CD14-positive monocyte (primary cell): ENCODE data around the gene PLPP7. TPM values are rescaled to one million over a fixed set of nuclear protein-coding genes. Genes with fewer than 3 reads are reported as not detected.
"Not testable (repeated sequence)": the region's sequence is repeated elsewhere in the genome, so short reads cannot be mapped to it uniquely, and the experiment has no call there.

Experiments used
- DNase-seq, 3 donors: peaks; one replicate each; pipeline ENCODE4 v3.0.0-alpha.2; 2011 to 2022
- H2AFZ ChIP-seq: 2 replicates; pipeline ENCODE4 v1.6.0; 2012; ENCODE audit warnings: mild to moderate bottlenecking, low read depth, low read length, inconsistent platforms; ENCODE audit not compliant: insufficient read depth, poor library complexity, severe bottlenecking
- H3K27ac ChIP-seq, 2 donors: 1 replicate in 1 of 2; 2 replicates in 1 of 2; pipeline ENCODE4 v1.5.1; 2012 to 2013; ENCODE audit warnings: low read length in 2 of 2, control low read depth in 1 of 2, inconsistent platforms in 1 of 2, low read depth in 1 of 2, mild to moderate bottlenecking in 1 of 2
- H3K27me3 ChIP-seq, 2 donors: one replicate each; pipeline versions ENCODE4 v1.6.0 to v1.6.1; 2011 to 2013; ENCODE audit warnings: low read length in 2 of 2; ENCODE audit not compliant: control insufficient read depth in 2 of 2, insufficient read depth in 2 of 2
- H3K36me3 ChIP-seq, 2 donors: replicated peaks in 1 of 2; 1 replicate in 1 of 2; 2 replicates in 1 of 2; pipeline versions ENCODE4 v1.5.1 to v1.6.1; 2012 to 2013; ENCODE audit warnings: low read length in 2 of 2, control low read depth in 1 of 2, inconsistent platforms in 1 of 2, mild to moderate bottlenecking in 1 of 2; ENCODE audit not compliant: insufficient read depth in 2 of 2, control insufficient read depth in 1 of 2
- H3K4me1 ChIP-seq, 2 donors: 1 replicate in 1 of 2; 2 replicates in 1 of 2; pipeline versions ENCODE4 v1.5.1 to v1.6.1; 2012 to 2013; ENCODE audit warnings: low read length in 2 of 2, control low read depth in 1 of 2, inconsistent platforms in 1 of 2, mild to moderate bottlenecking in 1 of 2, moderate library complexity in 1 of 2; ENCODE audit not compliant: insufficient read depth in 2 of 2, control insufficient read depth in 1 of 2
- H3K4me2 ChIP-seq: replicated peaks from 2 replicates; pipeline ENCODE3; 2012; ENCODE audit warnings: low read length, moderate library complexity, mild to moderate bottlenecking; ENCODE audit not compliant: poor library complexity, severe bottlenecking; ENCODE audit errors: extremely low read depth
- H3K4me3 ChIP-seq, 3 experiments: fragments of 200-600 bp in 1 of 3; sonication (generic) in 1 of 3; replicated peaks in 1 of 3; 1 replicate in 2 of 3; 2 replicates in 1 of 3; pipeline ENCODE4 v1.5.1; 2011 to 2013; ENCODE audit warnings: low read length in 3 of 3, mild to moderate bottlenecking in 3 of 3, control low read depth in 2 of 3, low read depth in 2 of 3, inconsistent platforms in 1 of 3, moderate library complexity in 1 of 3
- H3K79me2 ChIP-seq: 2 replicates; pipeline ENCODE4 v1.6.0; 2012; ENCODE audit warnings: mild to moderate bottlenecking, control low read depth, inconsistent platforms, low read length, moderate library complexity; ENCODE audit not compliant: insufficient read depth
- H3K9ac ChIP-seq: 2 replicates; pipeline ENCODE4 v1.6.0; 2017; ENCODE audit warnings: low read length, mild to moderate bottlenecking; ENCODE audit not compliant: insufficient read depth, poor library complexity, severe bottlenecking
- H3K9me3 ChIP-seq, 2 donors: replicated peaks in 1 of 2; 1 replicate in 1 of 2; 2 replicates in 1 of 2; pipeline versions ENCODE4 v1.5.1 to v1.6.1; 2012 to 2013; ENCODE audit warnings: low read length in 2 of 2, control low read depth in 1 of 2; ENCODE audit not compliant: control insufficient read depth in 1 of 2, insufficient read depth in 1 of 2
- H4K20me1 ChIP-seq: 2 replicates; pipeline ENCODE4 v1.6.0; 2012; ENCODE audit warnings: mild to moderate bottlenecking, low read length, control low read depth, moderate library complexity; ENCODE audit not compliant: insufficient read depth
- H3K27ac Mint-ChIP-seq, 7 donors: one replicate each; pipeline ENCODE4 v1.8.0; 2020; ENCODE audit warnings: mild to moderate bottlenecking in 7 of 7, mixed read lengths in 7 of 7, moderate library complexity in 6 of 7, inconsistent platforms in 2 of 7
- H3K27me3 Mint-ChIP-seq, 3 donors: one replicate each; pipeline ENCODE4 v1.8.0; 2021 to 2022; ENCODE audit warnings: low read depth in 3 of 3, mild to moderate bottlenecking in 3 of 3, mixed read lengths in 3 of 3, moderate library complexity in 3 of 3, inconsistent platforms in 1 of 3
- H3K36me3 Mint-ChIP-seq, 2 donors: one replicate each; pipeline ENCODE4 v1.8.0; 2020; ENCODE audit warnings: mixed read lengths in 2 of 2, inconsistent platforms in 1 of 2, mild to moderate bottlenecking in 1 of 2
- H3K4me1 Mint-ChIP-seq: one replicate; pipeline ENCODE4 v1.8.0; 2020; ENCODE audit warnings: mild to moderate bottlenecking, mixed read lengths
- H3K4me3 Mint-ChIP-seq, 2 donors: one replicate each; pipeline ENCODE4 v1.8.0; 2020; ENCODE audit warnings: mild to moderate bottlenecking in 2 of 2, mixed read lengths in 2 of 2, moderate library complexity in 1 of 2
- H3K9me3 Mint-ChIP-seq, 7 donors: one replicate each; pipeline ENCODE4 v1.8.0; 2020 to 2022; ENCODE audit warnings: mixed read lengths in 7 of 7, mild to moderate bottlenecking in 6 of 7, moderate library complexity in 6 of 7, inconsistent platforms in 2 of 7
- WGBS: methylation state at CpG from one replicate; pipeline ENCODE4 v1.1.5; 2013; ENCODE audit warnings: missing lambda C conversion rate; ENCODE audit not compliant: insufficient coverage; 5-methylcytosine and 5-hydroxymethylcytosine counted together
- intact Hi-C, 2 donors: fragments of 100-400 bp; cut with micrococcal nuclease; formaldehyde crosslinking; loops; one replicate each; pipeline versions ENCODE4 v1.15.0 to v1.15.1; 2023
- polyA plus RNA-seq, 3 donors: library from polyadenylated mRNA; depleted of rRNA in 1 of 3; unstranded in 2 of 3; stranded (reverse) in 1 of 3; fragments of 300-500 nt in 2 of 3; fragments of >200 nt in 1 of 3; fragmentation: Illumina TruSeq in 2 of 3; gene quantifications; 1 replicate in 2 of 3; 2 replicates in 1 of 3; pipeline ENCODE4 v1.2.3, GENCODE V29; 2012 to 2021
- TF ChIP-seq, protein P1 (sequence below): fragments of 200-600 bp; IDR thresholded peaks from one replicate; pipeline ENCODE4 v1.8.0; 2022; ENCODE audit warnings: antibody characterized with exemption, mild to moderate bottlenecking

Gene PLPP7
- polyA plus RNA-seq, 3 donors = 1.1 to 3.1 (median 1.5) TPM

GRCh38 chr9:131260751-131261452, 28.6 kb upstream of the PLPP7 start:
- DNase-seq = no peak
- peaks cover 39 to 43% of the 10 kb centered on the region in 2 donors for H3K36me3 ChIP-seq
- 98% methylated on average over 27 of the region's 33 CpGs for WGBS
- TF ChIP-seq, protein P1, sequence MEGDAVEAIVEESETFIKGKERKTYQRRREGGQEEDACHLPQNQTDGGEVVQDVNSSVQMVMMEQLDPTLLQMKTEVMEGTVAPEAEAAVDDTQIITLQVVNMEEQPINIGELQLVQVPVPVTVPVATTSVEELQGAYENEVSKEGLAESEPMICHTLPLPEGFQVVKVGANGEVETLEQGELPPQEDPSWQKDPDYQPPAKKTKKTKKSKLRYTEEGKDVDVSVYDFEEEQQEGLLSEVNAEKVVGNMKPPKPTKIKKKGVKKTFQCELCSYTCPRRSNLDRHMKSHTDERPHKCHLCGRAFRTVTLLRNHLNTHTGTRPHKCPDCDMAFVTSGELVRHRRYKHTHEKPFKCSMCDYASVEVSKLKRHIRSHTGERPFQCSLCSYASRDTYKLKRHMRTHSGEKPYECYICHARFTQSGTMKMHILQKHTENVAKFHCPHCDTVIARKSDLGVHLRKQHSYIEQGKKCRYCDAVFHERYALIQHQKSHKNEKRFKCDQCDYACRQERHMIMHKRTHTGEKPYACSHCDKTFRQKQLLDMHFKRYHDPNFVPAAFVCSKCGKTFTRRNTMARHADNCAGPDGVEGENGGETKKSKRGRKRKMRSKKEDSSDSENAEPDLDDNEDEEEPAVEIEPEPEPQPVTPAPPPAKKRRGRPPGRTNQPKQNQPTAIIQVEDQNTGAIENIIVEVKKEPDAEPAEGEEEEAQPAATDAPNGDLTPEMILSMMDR = no peak
- Mint-ChIP-seq H3K27me3 (no peaks in the 10 kb centered on the region), H3K9me3 (no peaks in the 10 kb centered on the region), H3K4me3 (no peak overlapping the region), H3K4me1 (peaks cover 77% of the 10 kb centered on the region), H3K36me3 (peaks cover 40 to 80% of the 10 kb centered on the region in 2 donors), H3K27ac (peak overlapping the region in 5 of 7 donors; percentile 19 to 94 (median 76))
- H3K4me2 ChIP-seq = no peak overlapping the region
- peaks cover 87% of the 10 kb centered on the region for H3K79me2 ChIP-seq
- H3K9me3 ChIP-seq = no peaks in the 10 kb centered on the region
- intact Hi-C loops = no loop called here
- H3K4me3 ChIP-seq = no peak overlapping the region
- no peaks in the 10 kb centered on the region for H3K27me3 ChIP-seq
- no peak overlapping the region for H2AFZ ChIP-seq
- peaks cover 75 to 77% of the 10 kb centered on the region in 2 donors for H3K4me1 ChIP-seq
- H3K9ac ChIP-seq = no peak overlapping the region
- peak overlapping the region in 1 of 2 donors; percentile 76 for H3K27ac ChIP-seq
- H4K20me1 ChIP-seq = peaks cover 55% of the 10 kb centered on the region

GRCh38 chr9:131262327-131263032, 27.0 kb upstream of the PLPP7 start:
- WGBS = 32% methylated on average over 9 of the region's 13 CpGs
- Histone ChIP-seq H4K20me1 (peaks cover 71% of the 10 kb centered on the region), H3K79me2 (peaks cover 98% of the 10 kb centered on the region), H3K4me2 (peak overlapping the region; percentile 59), H2AFZ (no peak overlapping the region), H3K9me3 (no peaks in the 10 kb centered on the region), H3K27me3 (no peaks in the 10 kb centered on the region), H3K27ac (peak overlapping the region; percentile 70 to 76), H3K4me1 (peaks cover 76 to 78% of the 10 kb centered on the region in 2 donors), H3K36me3 (peaks cover 39 to 41% of the 10 kb centered on the region in 2 donors), H3K9ac (no peak overlapping the region), H3K4me3 (peak overlapping the region in 1 of 3 experiments; percentile 19)
- DNase-seq = peak in 2 of 3 donors; percentile 50 to 56
- Mint-ChIP-seq H3K4me3 (peak overlapping the region; percentile 59 to 80), H3K27me3 (no peaks in the 10 kb centered on the region), H3K9me3 (no peaks in the 10 kb centered on the region), H3K4me1 (peaks cover 77% of the 10 kb centered on the region), H3K27ac (peak overlapping the region; percentile 79 to 95 (median 94)), H3K36me3 (peaks cover 43 to 92% of the 10 kb centered on the region in 2 donors)
- TF ChIP-seq, protein P1 = no peak
- intact Hi-C loops = no loop called here

DNA sequence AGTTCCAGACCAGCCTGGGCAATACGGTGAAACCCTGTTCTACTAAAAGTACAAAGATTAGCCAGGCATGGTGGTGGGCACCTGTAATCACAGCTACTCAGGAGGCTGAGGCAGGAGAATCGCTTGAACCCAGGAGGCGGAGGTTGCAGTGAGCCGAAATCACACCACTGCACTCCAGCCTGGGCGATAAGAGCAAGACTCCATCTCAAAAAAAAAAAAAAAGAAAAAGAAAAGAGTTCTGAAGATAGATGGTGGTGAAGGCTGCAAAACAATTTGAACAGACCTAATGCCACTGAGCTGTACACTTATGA, 26.5 kb upstream of the PLPP7 start:
- Histone ChIP-seq H3K4me3 (peak overlapping the region in 1 of 3 experiments; percentile 19), H3K4me2 (peak overlapping the region; percentile 59), H3K79me2 (peaks cover 98% of the 10 kb centered on the region), H3K27ac (peak overlapping the region; percentile 70 to 76), H3K4me1 (peaks cover 76 to 78% of the 10 kb centered on the region in 2 donors), H4K20me1 (peaks cover 72% of the 10 kb centered on the region), H3K36me3 (peaks cover 38% of the 10 kb centered on the region in 2 donors)
- intact Hi-C loops, H2AFZ ChIP-seq, H3K9ac ChIP-seq, DNase-seq, H3K27me3 ChIP-seq, H3K9me3 Mint-ChIP-seq, H3K9me3 ChIP-seq, H3K27me3 Mint-ChIP-seq: not testable (repeated sequence)
- peak overlapping the region; percentile 59 to 80 for H3K4me3 Mint-ChIP-seq
- H3K27ac Mint-ChIP-seq = peak overlapping the region; percentile 79 to 95 (median 94)
- peaks cover 43 to 89% of the 10 kb centered on the region in 2 donors for H3K36me3 Mint-ChIP-seq
- H3K4me1 Mint-ChIP-seq = peaks cover 75% of the 10 kb centered on the region
- 0% methylated on average over 1 of the region's 5 CpGs for WGBS
